Measurements from ENCODE around the gene CDK19. TPM values are rescaled to one million over a fixed set of nuclear protein-coding genes. Genes with fewer than 3 reads are reported as not detected.

The CDK19 gene
- total and polyA plus RNA-seq, 10 of the 15 experiments (the other 5 are each of a cell fraction or from before 2014, with no cell fraction given), result 4.6 to 21.4 (median 12.4) TPM

GRCh38 chr6:110608151-110608550, 207.1 kb downstream of the CDK19 start (continued):
- TF ChIP-seq HDAC6 (IDR thresholded peaks at IDR 0.05; ENCODE audit: unreplicated experiment) (no peak), STAT3 (IDR thresholded peaks at IDR 0.05; ENCODE audit: low read depth, low read length) (no peak), CREB1 (IDR thresholded peaks at IDR 0.05; ENCODE audit: low read depth) (no peak), ASH2L (IDR thresholded peaks at IDR 0.05; ENCODE audit: borderline replicate concordance, low read depth) (no peak), TCF12 (IDR thresholded peaks at IDR 0.05; ENCODE audit: low read depth, low read length) (no peak)

GRCh38 chr6:110606151-110606550, 209.1 kb downstream of the CDK19 start:
- H3K27me3 ChIP-seq (replicated peaks in 1 of 2; ENCODE audit: control insufficient read depth in 2 of 2, insufficient read depth in 2 of 2, low read length in 1 of 2), result no peaks in the 10 kb centered on the region
- FAIRE-seq, result no peak
- POLR2A ChIA-PET, result no interaction called here
- no peak overlapping the region for H3K9ac ChIP-seq (ENCODE audit: control insufficient read depth, insufficient read depth, low read length)
- H3K9me3 ChIP-seq (replicated peaks; ENCODE audit: control insufficient read depth, insufficient read depth, low read length), result no peaks in the 10 kb centered on the region
- no peak overlapping the region for H2AFZ ChIP-seq (ENCODE audit: control insufficient read depth, low read depth, low read length)
- no peaks in the 10 kb centered on the region for H4K20me1 ChIP-seq (ENCODE audit: control insufficient read depth, insufficient read depth)
- no peak overlapping the region for H3K4me3 ChIP-seq
- no peak for ATAC-seq
- H3K79me2 ChIP-seq (ENCODE audit: control insufficient read depth, insufficient read depth, low read length), result no peaks in the 10 kb centered on the region
- no peak for DNase-seq (ENCODE audit: low read depth, low spot score)
- no peaks in the 10 kb centered on the region for H3K36me3 ChIP-seq (ENCODE audit: control insufficient read depth in 2 of 2, insufficient read depth in 2 of 2, low read length in 1 of 2)
- H3K4me2 ChIP-seq (ENCODE audit: control insufficient read depth, insufficient read depth), result no peak overlapping the region
- SMC1A ChIA-PET (ENCODE audit: uncharacterized antibody, unreplicated experiment), result interaction anchor here (1.0 kb wide), 1 partner anchor 25 kb away, joined by 3 read pairs; no protein-coding TSS in a partner anchor
- in situ Hi-C loops (cut with MboI), result no loop called here
- WGBS (ENCODE audit: insufficient coverage, insufficient replicate concordance, low lambda C conversion rate, missing lambda C conversion rate), result 94% methylated on average over 4 of the region's 4 CpGs
- no peak overlapping the region for H3K27ac ChIP-seq (ENCODE audit: control insufficient read depth, insufficient read depth)
- RAD21 ChIA-PET (ENCODE audit: unreplicated experiment), result no interaction called here
- CTCF ChIA-PET, result no interaction called here
- intact Hi-C loops (cut with micrococcal nuclease; ENCODE audit: unreplicated experiment), result no loop called here
- no peak for TF ChIP-seq STAT3 (IDR thresholded peaks at IDR 0.05; ENCODE audit: low read depth, low read length)
- TF ChIP-seq ZSCAN29 (IDR thresholded peaks at IDR 0.05), result no peak
- TF ChIP-seq JUNB (IDR thresholded peaks at IDR 0.05), result no peak
- no peak for TF ChIP-seq POLR2AphosphoS2 (IDR thresholded peaks at IDR 0.05; ENCODE audit: low read depth, low read length)
- TF ChIP-seq POU2F2 (IDR thresholded peaks at IDR 0.05; ENCODE audit: borderline replicate concordance, low read depth, low read length), result no peak
- no peak for TF ChIP-seq MLLT1 (IDR thresholded peaks at IDR 0.05)
- TF ChIP-seq JUND (IDR thresholded peaks at IDR 0.05; ENCODE audit: low read depth, low read length), result no peak
- TF ChIP-seq BMI1 (IDR thresholded peaks at IDR 0.05; ENCODE audit: borderline replicate concordance), result no peak
- no peak for TF ChIP-seq GATAD2B (conservative IDR thresholded peaks at IDR 0.05; ENCODE audit: low read depth)
- TF ChIP-seq IKZF1 (conservative IDR thresholded peaks at IDR 0.05), result no peak
- BruUV-seq (replicated peaks), result no TSS peak
- no peaks in the 10 kb centered on the region for H3K4me1 ChIP-seq (ENCODE audit: control insufficient read depth, insufficient read depth, low read length)

Measured in GM12878 (cell line).